Smooth muscle cell (in vitro differentiated cells): ENCODE measurements around the gene CCNK. TPM values are rescaled to one million over a fixed set of nuclear protein-coding genes. Genes with fewer than 3 reads are reported as not detected.

Source experiments
- DNase-seq: peaks from one replicate; lab custom pipeline; 2025; ENCODE audit not compliant: unreplicated experiment; lab: John Stamatoyannopoulos, UW
- H2AFZ ChIP-seq: fragments of 200-600 bp; sonication (generic); 2 replicates; pipeline ENCODE4 v1.6.0; 2016; ENCODE audit warnings: antibody characterized with exemption, low read depth, mild to moderate bottlenecking
- H3F3A ChIP-seq: fragments of 200-600 bp; sonication (generic); 2 replicates; pipeline ENCODE4 v1.6.0; 2017; ENCODE audit warnings: antibody characterized with exemption, low read depth
- H3K27ac ChIP-seq: fragments of 200-600 bp; sonication (generic); 2 replicates; pipeline ENCODE4 v1.5.1; 2016; ENCODE audit warnings: low read depth, mild to moderate bottlenecking
- H3K27me3 ChIP-seq: fragments of 200-600 bp; sonication (generic); 2 replicates; pipeline ENCODE4 v1.6.1; 2016; ENCODE audit warnings: low read depth, mild to moderate bottlenecking
- H3K36me3 ChIP-seq: fragments of 200-600 bp; sonication (generic); 2 replicates; pipeline ENCODE4 v1.5.1; 2016; ENCODE audit warnings: low read depth
- H3K4me1 ChIP-seq: fragments of 200-600 bp; sonication (generic); 2 replicates; pipeline ENCODE4 v1.5.1; 2016; ENCODE audit warnings: low read depth
- H3K4me2 ChIP-seq: fragments of 200-600 bp; sonication (generic); 2 replicates; pipeline ENCODE4 v1.6.0; 2016; ENCODE audit warnings: mild to moderate bottlenecking
- H3K4me3 ChIP-seq: fragments of 200-600 bp; sonication (generic); 2 replicates; pipeline ENCODE4 v1.5.1; 2016; ENCODE audit warnings: mild to moderate bottlenecking
- H3K79me2 ChIP-seq: fragments of 200-600 bp; sonication (generic); 2 replicates; pipeline ENCODE4 v1.6.0; 2016; ENCODE audit warnings: low read depth, mild to moderate bottlenecking
- H3K9ac ChIP-seq: fragments of 200-600 bp; sonication (generic); 2 replicates; pipeline ENCODE4 v1.6.0; 2016; ENCODE audit warnings: low read depth
- H3K9me3 ChIP-seq: fragments of 200-600 bp; sonication (generic); replicated peaks from 2 replicates; pipeline ENCODE4 v1.5.1; 2016; ENCODE audit warnings: low read depth
- H4K20me1 ChIP-seq: fragments of 200-600 bp; sonication (generic); 2 replicates; pipeline ENCODE4 v1.6.0; 2016; ENCODE audit warnings: low read depth
- WGBS: methylation state at CpG from one replicate; pipeline ENCODE4 v1.1.7; 2016; ENCODE audit warnings: low lambda C conversion rate; 5-methylcytosine and 5-hydroxymethylcytosine counted together
- polyA plus RNA-seq: library from polyadenylated mRNA; unstranded; fragments of >200 nt; fragmentation: Nextera tagmentation; extraction: Ambion mirVana; gene quantifications from 2 replicates; pipeline ENCODE4 v1.2.1, GENCODE V29; 2016
- total RNA-seq: library from RNA; depleted of rRNA; stranded (reverse); fragments of >200 nt; gene quantifications from 2 replicates; pipeline ENCODE4 v1.2.3, GENCODE V29; 2014
- TF ChIP-seq, protein P1 (sequence below): fragments of 200-600 bp; sonication (generic); IDR thresholded peaks from 2 replicates; pipeline ENCODE4 v1.5.1; 2017; ENCODE audit warnings: borderline replicate concordance, mild to moderate bottlenecking, antibody characterized with exemption; ENCODE audit not compliant: insufficient read depth, poor library complexity, severe bottlenecking

Gene CCNK
- total and polyA plus RNA-seq, 2 experiments from 2014 or later = 14.6 to 32.9 TPM

DNA sequence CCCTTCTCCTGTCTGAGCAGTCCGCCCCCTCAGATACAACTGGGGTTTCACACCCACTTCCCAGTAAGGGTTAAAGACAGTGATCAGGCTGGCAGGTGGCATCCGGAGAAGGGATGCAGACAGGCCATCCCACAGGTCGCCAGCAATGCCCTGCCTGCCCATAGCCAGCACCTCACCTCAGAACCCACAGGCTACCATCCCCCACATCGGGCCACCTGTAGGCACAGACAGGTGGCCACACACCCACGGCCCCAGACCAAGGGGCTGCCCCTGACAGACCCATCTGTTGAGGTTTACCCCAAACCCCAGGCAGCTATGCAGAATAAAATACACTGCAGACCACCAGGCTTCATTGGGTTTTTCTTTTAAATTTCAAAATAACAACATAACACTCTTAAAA, 57.5 kb downstream of the CCNK start:
- Histone ChIP-seq H3K36me3 (no peaks in the 10 kb centered on the region), H3K4me3 (no peak overlapping the region), H3K27ac (no peak overlapping the region), H3F3A (no peaks in the 10 kb centered on the region), H3K9ac (no peak overlapping the region), H3K79me2 (peaks cover 4% of the 10 kb centered on the region), H2AFZ (no peak overlapping the region), H3K27me3 (no peaks in the 10 kb centered on the region), H4K20me1 (peaks cover 29% of the 10 kb centered on the region), H3K4me2 (no peak overlapping the region), H3K4me1 (peaks cover 59% of the 10 kb centered on the region), H3K9me3 (no peaks in the 10 kb centered on the region)
- 82% methylated on average over 5 of the region's 5 CpGs for WGBS
- TF ChIP-seq, protein P1, sequence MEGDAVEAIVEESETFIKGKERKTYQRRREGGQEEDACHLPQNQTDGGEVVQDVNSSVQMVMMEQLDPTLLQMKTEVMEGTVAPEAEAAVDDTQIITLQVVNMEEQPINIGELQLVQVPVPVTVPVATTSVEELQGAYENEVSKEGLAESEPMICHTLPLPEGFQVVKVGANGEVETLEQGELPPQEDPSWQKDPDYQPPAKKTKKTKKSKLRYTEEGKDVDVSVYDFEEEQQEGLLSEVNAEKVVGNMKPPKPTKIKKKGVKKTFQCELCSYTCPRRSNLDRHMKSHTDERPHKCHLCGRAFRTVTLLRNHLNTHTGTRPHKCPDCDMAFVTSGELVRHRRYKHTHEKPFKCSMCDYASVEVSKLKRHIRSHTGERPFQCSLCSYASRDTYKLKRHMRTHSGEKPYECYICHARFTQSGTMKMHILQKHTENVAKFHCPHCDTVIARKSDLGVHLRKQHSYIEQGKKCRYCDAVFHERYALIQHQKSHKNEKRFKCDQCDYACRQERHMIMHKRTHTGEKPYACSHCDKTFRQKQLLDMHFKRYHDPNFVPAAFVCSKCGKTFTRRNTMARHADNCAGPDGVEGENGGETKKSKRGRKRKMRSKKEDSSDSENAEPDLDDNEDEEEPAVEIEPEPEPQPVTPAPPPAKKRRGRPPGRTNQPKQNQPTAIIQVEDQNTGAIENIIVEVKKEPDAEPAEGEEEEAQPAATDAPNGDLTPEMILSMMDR = no peak
- DNase-seq = no peak

DNA sequence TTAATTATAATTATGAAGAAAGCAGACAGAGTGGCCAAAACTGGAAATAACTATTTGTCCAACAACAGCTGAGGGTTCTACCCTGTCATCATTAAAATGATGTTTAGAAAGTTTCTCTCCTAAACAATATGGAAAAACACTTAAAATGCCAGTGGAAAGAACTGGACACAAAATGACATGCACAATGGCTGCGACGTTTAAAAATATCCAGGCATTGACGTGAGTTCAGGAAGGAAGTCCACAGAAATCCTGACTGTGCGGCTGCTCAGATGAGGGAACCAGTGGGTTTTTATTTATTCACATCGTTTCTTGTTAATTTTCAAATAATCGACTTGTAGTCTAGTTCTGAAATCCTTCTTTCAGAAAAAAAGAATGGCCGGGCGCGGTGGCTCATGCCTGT, 58.3 kb downstream of the CCNK start:
- no peak overlapping the region for H3K9ac ChIP-seq
- TF ChIP-seq, protein P1 = no peak
- H3K27me3 ChIP-seq = no peaks in the 10 kb centered on the region
- H3K4me2 ChIP-seq = no peak overlapping the region
- H3K36me3 ChIP-seq = no peaks in the 10 kb centered on the region
- H3K9me3 ChIP-seq = no peaks in the 10 kb centered on the region
- no peak overlapping the region for H2AFZ ChIP-seq
- H4K20me1 ChIP-seq = peaks cover 29% of the 10 kb centered on the region
- H3K4me1 ChIP-seq = peaks cover 55% of the 10 kb centered on the region
- H3F3A ChIP-seq = no peaks in the 10 kb centered on the region
- WGBS = 84% methylated on average over 9 of the region's 9 CpGs
- H3K79me2 ChIP-seq = peaks cover 4% of the 10 kb centered on the region
- no peak for DNase-seq
- H3K27ac ChIP-seq = no peak overlapping the region
- H3K4me3 ChIP-seq = no peak overlapping the region

DNA sequence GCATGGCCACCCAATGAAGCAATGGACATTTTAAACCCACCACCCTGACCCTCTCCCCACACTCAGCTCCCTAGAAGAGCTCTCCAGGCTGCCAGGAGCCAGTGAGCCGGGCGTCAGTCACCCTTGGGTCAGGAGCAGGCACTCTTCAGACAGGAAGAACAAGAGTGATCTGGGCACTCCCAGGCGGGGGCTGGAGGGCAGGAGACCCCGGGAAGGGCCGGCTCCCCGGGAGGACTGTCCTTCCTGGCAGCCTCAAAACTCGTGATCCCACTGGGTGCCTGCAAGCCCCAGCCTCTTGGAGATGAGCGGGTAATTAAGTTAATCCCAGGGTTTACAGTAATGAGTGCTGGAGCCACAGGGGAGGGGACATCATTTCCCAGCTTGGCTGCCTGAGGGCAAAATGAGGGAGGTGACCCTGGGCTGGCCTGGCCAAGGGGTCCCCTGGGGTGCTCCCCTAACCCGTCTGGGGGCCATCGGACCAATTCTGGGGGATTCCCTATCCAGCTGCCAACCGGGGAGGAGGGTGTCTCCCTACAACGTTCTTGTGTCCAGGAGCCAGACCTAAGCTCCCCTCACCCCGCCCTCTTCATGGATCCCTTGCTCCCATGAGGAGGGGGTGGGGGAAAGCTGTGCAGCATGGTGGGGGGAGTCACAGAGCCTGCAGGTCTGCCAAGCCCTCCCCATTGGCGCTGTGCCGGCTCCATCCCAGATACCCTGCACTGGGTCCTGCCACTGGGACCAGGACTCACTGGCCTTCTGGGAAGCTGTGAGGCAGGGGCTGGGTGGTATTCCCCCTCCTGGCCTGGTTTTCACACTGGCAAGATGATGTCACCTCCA, 59.2 kb downstream of the CCNK start:
- Histone ChIP-seq H3K27me3 (no peaks in the 10 kb centered on the region), H3K9me3 (no peaks in the 10 kb centered on the region), H3K4me3 (no peak overlapping the region), H3K4me2 (peak overlapping the region; percentile 59), H3K36me3 (no peaks in the 10 kb centered on the region), H3F3A (no peaks in the 10 kb centered on the region), H4K20me1 (peaks cover 29% of the 10 kb centered on the region), H3K4me1 (peaks cover 50% of the 10 kb centered on the region), H3K27ac (no peak overlapping the region), H3K79me2 (peaks cover 4% of the 10 kb centered on the region), H2AFZ (no peak overlapping the region), H3K9ac (no peak overlapping the region)
- WGBS = 42% methylated on average over 15 of the region's 15 CpGs
- TF ChIP-seq, protein P1 = no peak
- DNase-seq = no peak

DNA sequence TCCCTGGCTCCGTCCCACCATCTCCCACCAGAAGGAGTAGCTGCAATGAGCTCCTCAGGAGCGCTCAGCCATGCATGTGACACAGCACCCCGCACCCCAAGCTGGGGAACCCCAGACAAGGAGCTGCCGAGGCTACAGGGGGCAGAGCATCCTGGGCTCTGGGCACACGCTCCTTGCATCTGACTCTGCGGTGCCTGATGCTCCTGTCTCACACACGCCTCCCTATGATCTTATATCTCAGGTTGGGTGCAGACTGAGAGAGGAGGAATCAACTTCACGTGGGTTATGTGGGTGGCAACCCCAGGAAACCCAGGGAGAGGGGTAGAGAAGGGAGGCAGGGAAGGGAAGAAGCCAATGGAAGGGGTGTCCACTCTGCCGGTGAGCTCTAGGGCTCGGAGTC, 60.0 kb downstream of the CCNK start:
- Histone ChIP-seq H3K27me3 (no peaks in the 10 kb centered on the region), H3F3A (no peaks in the 10 kb centered on the region), H3K4me1 (peaks cover 53% of the 10 kb centered on the region), H3K4me2 (no peak overlapping the region), H3K36me3 (no peaks in the 10 kb centered on the region), H4K20me1 (peaks cover 37% of the 10 kb centered on the region), H3K27ac (no peak overlapping the region), H3K79me2 (peaks cover 4% of the 10 kb centered on the region), H3K9ac (no peak overlapping the region), H2AFZ (no peak overlapping the region), H3K4me3 (no peak overlapping the region), H3K9me3 (no peaks in the 10 kb centered on the region)
- TF ChIP-seq, protein P1 = no peak
- WGBS = 94% methylated on average over 10 of the region's 10 CpGs
- DNase-seq = no peak
